AG20443 (cell line): ENCODE results near the gene ATXN2.

ENCODE experiments used
- DNase-seq: peaks from one replicate; pipeline ENCODE4 v3.0.0; 2012; ENCODE audit warnings: low spot score, mixed read lengths

The ATXN2 gene

GRCh38 chr12:111450676-111451075, 148.4 kb downstream of the ATXN2 start:
- no peak for DNase-seq

- DNase-seq, result no peak
Observed at GRCh38 chr12:111448846-111449790, 150.0 kb downstream of the ATXN2 start.

- no peak for DNase-seq
Observed at GRCh38 chr12:111448266-111448830, 150.8 kb downstream of the ATXN2 start.

- DNase-seq, result no peak
Observed at GRCh38 chr12:111447571-111448265, 151.4 kb downstream of the ATXN2 start.

DNA sequence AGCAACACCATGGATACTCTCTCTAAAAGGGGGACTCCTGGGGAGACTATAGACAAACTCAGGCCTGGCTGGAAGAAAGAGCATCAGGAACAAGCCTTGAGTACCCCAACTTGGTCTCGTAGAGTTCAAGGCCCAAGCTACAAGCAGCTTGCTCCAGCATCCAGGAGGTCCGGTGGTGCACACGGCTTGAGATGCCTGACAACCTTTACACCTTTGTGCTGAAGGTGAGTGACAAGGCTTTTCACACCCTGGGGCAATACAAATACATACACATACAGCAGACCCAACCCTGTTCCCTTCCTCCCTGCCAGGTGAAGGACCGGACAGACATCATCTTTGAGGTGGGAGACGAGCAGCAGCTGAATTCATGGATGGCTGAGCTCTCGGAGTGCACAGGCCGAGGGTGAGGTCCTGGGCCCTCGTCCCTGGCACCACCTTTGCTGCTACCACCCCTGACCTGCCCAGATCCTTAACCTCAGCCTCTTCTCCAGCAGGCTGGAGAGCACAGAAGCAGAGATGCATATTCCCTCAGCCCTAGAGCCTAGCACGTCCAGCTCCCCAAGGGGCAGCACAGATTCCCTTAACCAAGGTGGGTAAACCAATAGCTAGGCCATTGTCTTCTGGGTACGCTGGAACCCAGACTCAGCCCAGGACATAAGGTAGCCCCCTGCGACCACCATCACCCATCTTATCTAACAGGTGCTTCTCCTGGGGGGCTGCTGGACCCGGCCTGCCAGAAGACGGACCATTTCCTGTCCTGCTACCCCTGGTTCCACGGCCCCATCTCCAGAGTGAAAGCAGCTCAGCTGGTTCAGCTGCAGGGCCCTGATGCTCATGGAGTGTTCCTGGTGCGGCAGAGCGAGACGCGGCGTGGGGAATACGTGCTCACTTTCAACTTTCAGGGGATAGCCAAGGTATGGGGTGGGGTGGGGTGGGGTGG, 152.2 kb downstream of the ATXN2 start:
- no peak for DNase-seq

DNA sequence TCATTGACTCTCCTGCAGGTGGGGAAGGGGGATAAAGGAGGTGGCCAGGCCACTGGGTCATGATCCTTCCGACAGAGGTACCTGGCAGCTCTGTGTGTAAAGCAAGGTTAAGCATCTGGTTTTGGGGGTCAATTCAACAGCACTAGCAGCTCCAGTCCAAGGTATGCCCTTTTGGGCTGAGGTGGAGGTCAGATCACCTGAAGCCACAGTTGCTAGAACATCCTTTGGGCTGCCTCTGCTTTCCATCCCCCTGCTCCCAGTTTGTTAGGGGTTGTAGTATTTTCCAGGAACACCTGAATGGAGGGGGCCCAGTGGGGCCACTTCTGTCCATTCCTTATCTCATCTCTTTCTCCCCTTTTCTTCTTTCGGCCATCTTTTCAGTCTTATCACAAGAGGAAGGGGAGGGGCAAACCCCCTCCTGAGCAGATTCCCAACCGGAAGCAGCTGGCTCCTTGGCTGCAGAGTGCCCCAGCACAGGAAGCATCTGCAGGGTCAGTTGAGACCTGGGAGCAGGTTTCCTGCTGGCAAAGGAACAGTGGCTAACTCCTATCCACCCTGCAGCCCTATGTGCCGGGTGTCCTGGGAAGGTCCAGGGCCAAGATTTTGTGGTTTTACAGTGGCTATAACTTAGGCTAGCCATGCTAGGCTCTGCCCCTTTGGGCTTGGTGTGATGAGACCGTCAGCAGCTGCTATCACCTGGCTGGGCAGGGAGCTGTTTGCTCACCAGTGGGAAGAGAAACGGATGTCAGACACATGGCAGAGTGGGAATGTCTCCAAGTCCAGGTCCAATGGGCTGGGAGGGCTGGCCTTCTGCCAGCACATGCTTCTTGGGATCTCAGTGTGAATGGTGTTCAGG, 153.2 kb downstream of the ATXN2 start:
- DNase-seq, result no peak

DNA sequence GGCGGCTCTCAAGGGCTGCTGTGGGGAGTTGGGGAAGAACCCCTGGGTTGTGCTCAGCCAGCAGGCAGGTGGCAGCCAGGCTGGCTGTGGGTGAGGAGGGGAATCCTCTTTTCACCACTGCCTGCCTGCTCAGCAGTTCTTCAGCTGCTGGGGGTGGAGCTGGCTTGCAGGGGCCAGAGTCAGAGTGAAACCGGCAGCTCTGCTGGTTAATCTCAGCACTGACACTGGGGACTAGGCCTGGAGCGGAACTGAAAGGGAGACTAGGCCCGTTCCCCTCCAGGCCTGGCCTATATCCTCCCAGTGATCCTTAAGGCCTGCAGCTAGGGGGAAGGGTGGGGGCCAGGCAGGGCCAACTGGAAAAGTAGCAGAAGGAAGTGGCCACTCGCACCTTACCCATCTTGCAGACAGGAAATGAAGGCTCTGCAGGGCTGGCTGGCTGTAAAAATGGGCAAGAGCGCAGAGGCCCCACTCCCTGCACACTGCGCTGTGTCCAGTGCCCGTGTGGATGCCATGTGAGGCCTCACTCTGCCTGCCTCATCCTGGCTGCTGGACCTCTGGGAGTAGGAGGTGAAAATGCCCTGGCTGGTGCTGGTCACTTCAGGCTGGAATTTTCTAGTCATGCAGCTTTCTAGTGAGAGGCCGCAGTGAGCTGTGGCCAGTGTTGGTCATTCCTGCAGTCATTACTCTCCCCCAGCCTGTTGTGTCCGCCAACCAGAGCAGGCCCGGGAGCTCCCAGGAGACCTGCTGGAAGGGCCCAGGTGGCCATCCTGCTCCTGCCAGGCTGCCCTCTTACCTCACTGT, 154.0 kb downstream of the ATXN2 start:
- DNase-seq, result no peak

DNA sequence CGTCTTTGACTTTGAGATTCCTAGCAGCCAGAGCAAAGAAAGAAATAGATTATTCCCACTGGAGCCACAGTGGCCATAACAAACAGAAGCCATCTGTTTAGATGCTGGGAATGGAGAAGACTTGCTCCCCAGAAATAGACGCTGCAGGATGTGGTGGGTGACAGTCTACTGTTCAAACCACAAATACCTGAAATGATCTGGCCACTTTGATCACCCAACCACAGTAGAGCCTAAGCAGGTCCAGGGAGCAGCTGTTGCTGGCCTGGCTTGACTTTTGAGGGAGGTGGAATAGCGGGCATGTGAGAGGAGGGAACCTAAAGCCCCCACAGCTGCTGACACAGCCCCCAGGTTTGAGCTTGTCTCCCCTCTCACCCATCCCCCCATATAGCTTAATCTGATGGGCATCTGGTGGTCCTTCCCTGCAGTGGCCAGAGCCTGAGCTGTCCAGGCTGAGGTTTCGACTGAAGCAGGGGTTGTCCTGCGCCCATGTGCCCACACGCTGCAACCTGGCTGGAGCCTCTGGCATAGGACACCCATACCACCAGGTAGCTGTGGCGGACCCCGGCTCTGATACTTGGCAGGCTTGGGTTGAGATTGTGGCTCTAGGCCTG, 154.7 kb downstream of the ATXN2 start:
- DNase-seq, result no peak

GRCh38 chr12:111443586-111443985, 155.5 kb downstream of the ATXN2 start:
- peak; percentile 46 for DNase-seq

GRCh38 chr12:111443086-111443485, 156.0 kb downstream of the ATXN2 start:
- no peak for DNase-seq

GRCh38 chr12:111442301-111443045, 156.6 kb downstream of the ATXN2 start:
- DNase-seq, result no peak

DNA sequence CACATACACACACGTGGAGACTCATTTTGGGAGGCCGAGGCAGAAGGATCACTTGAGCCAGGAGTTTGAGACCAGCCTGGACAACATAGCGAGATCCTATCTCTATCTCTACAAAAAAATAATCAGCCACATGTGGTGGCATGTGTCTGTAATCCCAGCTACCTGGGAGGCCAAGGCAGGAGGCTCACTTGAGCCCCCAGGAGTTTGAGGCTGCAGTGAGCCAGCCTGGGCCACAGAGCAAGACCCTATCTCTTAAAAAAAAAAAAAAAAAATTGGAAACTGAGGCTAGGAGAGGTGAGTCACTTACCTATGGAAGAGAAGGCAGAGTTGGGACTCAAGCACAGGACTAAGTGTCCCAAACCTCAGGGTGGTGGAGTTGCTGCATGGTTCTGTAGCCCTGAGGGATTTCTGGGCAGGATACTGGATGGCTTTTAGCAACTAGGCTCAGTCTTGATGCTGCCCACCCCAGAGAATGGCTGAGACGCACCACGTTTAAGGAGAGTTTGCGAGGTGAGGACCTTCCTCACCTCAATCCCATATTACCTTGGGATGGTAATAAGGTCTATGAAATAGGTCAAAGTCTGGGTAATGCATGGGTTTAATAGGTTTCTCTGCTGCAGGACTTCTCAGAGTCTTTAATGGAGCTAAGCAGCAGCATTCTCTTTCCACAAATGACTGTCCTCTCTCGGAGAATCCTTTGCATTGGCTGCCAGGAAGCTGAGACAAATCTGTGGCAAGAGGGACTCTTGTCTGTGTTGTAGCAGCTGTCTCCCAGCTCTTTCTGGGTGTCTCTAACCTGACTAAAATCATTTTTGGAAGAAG, 157.8 kb downstream of the ATXN2 start:
- no peak for DNase-seq

- DNase-seq, result no peak
Observed at GRCh38 chr12:111440631-111441030, 158.5 kb downstream of the ATXN2 start.

GRCh38 chr12:111440152-111440551, 159.0 kb downstream of the ATXN2 start:
- DNase-seq, result no peak

- no peak for DNase-seq
Observed at GRCh38 chr12:111439657-111440151, 159.4 kb downstream of the ATXN2 start.

DNA sequence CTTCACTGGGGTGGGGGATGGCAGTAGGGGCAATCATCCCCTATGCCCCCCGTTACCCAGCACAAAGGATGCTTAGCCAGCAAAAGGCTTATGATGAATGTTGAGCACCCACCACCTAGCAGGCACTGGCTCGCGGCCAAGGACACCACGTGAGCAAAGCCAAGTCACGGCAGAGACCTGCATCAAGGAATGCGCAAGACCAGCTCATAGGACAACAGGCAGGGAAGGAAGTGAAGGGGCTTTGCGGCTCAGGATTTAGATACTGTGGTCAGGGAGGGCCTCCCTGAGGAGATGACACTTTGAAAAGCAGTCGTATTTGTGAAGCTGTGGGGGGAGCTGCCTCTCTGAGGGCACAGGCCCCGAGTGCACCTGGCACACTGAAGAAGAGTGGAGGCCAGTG, 160.6 kb downstream of the ATXN2 start:
- no peak for DNase-seq

- peak; percentile 71 for DNase-seq
Observed at GRCh38 chr12:111437816-111438454, 161.2 kb downstream of the ATXN2 start.
